ENCODE measurements around the gene PTPRM.

- TF ChIP-seq, protein P1, sequence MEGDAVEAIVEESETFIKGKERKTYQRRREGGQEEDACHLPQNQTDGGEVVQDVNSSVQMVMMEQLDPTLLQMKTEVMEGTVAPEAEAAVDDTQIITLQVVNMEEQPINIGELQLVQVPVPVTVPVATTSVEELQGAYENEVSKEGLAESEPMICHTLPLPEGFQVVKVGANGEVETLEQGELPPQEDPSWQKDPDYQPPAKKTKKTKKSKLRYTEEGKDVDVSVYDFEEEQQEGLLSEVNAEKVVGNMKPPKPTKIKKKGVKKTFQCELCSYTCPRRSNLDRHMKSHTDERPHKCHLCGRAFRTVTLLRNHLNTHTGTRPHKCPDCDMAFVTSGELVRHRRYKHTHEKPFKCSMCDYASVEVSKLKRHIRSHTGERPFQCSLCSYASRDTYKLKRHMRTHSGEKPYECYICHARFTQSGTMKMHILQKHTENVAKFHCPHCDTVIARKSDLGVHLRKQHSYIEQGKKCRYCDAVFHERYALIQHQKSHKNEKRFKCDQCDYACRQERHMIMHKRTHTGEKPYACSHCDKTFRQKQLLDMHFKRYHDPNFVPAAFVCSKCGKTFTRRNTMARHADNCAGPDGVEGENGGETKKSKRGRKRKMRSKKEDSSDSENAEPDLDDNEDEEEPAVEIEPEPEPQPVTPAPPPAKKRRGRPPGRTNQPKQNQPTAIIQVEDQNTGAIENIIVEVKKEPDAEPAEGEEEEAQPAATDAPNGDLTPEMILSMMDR (IDR thresholded peaks at IDR 0.05) = no peak
- TF ChIP-seq POLR2AphosphoS5 (IDR thresholded peaks at IDR 0.05) = no peak
These were observed 357.5 kb downstream of the PTPRM start for GRCh38 chr18:7924616-7925015.

Data from esophagus muscularis mucosa (tissue), 3 donors.